ENCODE measurements around the gene PNMA1.

DNA sequence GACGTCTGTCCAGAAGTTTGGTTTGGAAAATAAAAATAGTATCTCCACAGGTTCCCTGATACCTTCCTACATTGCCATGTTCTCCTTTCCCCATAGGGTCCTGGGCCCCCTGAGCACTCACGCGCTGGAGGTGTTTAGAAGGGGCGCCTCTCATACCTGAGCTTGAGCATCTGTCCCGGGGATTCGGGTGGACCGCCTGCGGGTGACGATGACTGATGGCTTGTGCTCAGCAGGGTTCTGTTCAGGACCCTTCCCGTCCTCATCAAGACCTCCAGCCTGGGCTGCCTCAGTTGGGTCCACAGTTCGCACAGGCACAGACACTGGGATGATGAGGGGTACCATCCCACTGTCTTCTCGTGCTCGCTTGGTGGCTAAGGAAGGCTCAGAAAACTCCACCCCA lies 22.7 kb upstream of the PNMA1 start:
- TF ChIP-seq, protein P1, sequence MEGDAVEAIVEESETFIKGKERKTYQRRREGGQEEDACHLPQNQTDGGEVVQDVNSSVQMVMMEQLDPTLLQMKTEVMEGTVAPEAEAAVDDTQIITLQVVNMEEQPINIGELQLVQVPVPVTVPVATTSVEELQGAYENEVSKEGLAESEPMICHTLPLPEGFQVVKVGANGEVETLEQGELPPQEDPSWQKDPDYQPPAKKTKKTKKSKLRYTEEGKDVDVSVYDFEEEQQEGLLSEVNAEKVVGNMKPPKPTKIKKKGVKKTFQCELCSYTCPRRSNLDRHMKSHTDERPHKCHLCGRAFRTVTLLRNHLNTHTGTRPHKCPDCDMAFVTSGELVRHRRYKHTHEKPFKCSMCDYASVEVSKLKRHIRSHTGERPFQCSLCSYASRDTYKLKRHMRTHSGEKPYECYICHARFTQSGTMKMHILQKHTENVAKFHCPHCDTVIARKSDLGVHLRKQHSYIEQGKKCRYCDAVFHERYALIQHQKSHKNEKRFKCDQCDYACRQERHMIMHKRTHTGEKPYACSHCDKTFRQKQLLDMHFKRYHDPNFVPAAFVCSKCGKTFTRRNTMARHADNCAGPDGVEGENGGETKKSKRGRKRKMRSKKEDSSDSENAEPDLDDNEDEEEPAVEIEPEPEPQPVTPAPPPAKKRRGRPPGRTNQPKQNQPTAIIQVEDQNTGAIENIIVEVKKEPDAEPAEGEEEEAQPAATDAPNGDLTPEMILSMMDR (IDR thresholded peaks at IDR 0.05): no peak
- no peak for TF ChIP-seq EZH2phosphoT487 (IDR thresholded peaks at IDR 0.05)
- TF ChIP-seq EZH2 (IDR thresholded peaks at IDR 0.05): no peak

All from neural progenitor cell (in vitro differentiated cells).